SK-N-SH (cell line): Measurements from ENCODE around the gene CRB3. TPM values are rescaled to one million over a fixed set of nuclear protein-coding genes. Genes with fewer than 3 reads are reported as not detected.

Experiments
- CTCF ChIA-PET: fragments of 300-600, 350-600 bp; formaldehyde crosslinking; extraction: SDS; loops from one replicate; lab custom pipeline; 2021; lab: Yijun Ruan, JAX
- POLR2A ChIA-PET: fragments of 350-600 bp; sonication (Branson Sonifier 250); formaldehyde crosslinking; extraction: SDS; loops from one replicate; lab custom pipeline; 2020; ENCODE audit warnings: antibody characterized with exemption, inconsistent platforms; lab: Yijun Ruan, JAX
- DNase-seq: peaks from one replicate; pipeline ENCODE4 v3.0.0; 2012
- H2AFZ ChIP-seq: fragments of 200-600 bp; sonication (generic); 2 replicates; pipeline ENCODE4 v1.8.1; 2016; ENCODE audit warnings: antibody characterized with exemption, mild to moderate bottlenecking, low read depth
- H3F3A ChIP-seq: fragments of 200-600 bp; sonication (generic); replicated peaks from 2 replicates; pipeline ENCODE3; 2016; ENCODE audit warnings: antibody characterized with exemption, mild to moderate bottlenecking; ENCODE audit not compliant: insufficient read depth
- H3K27ac ChIP-seq, 2 experiments: fragments of 200-500 bp in 1 of 2; fragments of 200-600 bp in 1 of 2; sonication (Bioruptor generic) in 1 of 2; sonication (generic), shearing (Covaris generic) in 1 of 2; 2 replicates each; pipeline versions ENCODE4 v1.5.1 to v1.6.1; 2014 to 2016; ENCODE audit warnings: low read depth in 2 of 2, inconsistent platforms in 1 of 2, low read length in 1 of 2, mild to moderate bottlenecking in 1 of 2, mixed read lengths in 1 of 2
- H3K27me3 ChIP-seq: fragments of 200-600 bp; sonication (generic), shearing (Covaris generic); 2 replicates; pipeline ENCODE4 v1.6.1; 2016; ENCODE audit warnings: mixed run types; ENCODE audit not compliant: insufficient read depth
- H3K36me3 ChIP-seq, 2 experiments: fragments of 200-500 bp in 1 of 2; fragments of 200-600 bp in 1 of 2; sonication (Bioruptor generic) in 1 of 2; sonication (generic) in 1 of 2; replicated peaks in 1 of 2; 2 replicates each; pipeline versions ENCODE3 to v1.5.1; 2014 to 2016; ENCODE audit warnings: low read length in 1 of 2, mild to moderate bottlenecking in 1 of 2; ENCODE audit not compliant: insufficient read depth in 2 of 2, control insufficient read depth in 1 of 2
- H3K4me1 ChIP-seq, 2 experiments: fragments of 200-500 bp in 1 of 2; fragments of 200-600 bp in 1 of 2; sonication (Bioruptor generic) in 1 of 2; sonication (generic), shearing (Covaris generic) in 1 of 2; 2 replicates each; pipeline versions ENCODE4 v1.5.1 to v1.6.1; 2014 to 2016; ENCODE audit warnings: low read depth in 1 of 2, low read length in 1 of 2, mixed run types in 1 of 2; ENCODE audit not compliant: insufficient read depth in 2 of 2, control insufficient read depth in 1 of 2
- H3K4me2 ChIP-seq: fragments of 200-600 bp; sonication (generic), shearing (Covaris generic); 2 replicates; pipeline ENCODE4 v1.6.1; 2017; ENCODE audit warnings: mixed run types
- H3K4me3 ChIP-seq, 2 experiments: fragments of 200-500 bp in 1 of 2; fragments of 200-600 bp in 1 of 2; sonication (Bioruptor generic) in 1 of 2; sonication (generic), shearing (Covaris generic) in 1 of 2; 2 replicates each; pipeline versions ENCODE4 v1.5.1 to v1.8.1; 2014 to 2016; ENCODE audit warnings: low read depth in 2 of 2, inconsistent platforms in 1 of 2, low read length in 1 of 2, mild to moderate bottlenecking in 1 of 2, mixed read lengths in 1 of 2, moderate library complexity in 1 of 2
- H3K79me2 ChIP-seq: fragments of 200-600 bp; sonication (generic); 2 replicates; pipeline ENCODE4 v1.8.1; 2017; ENCODE audit warnings: mild to moderate bottlenecking; ENCODE audit not compliant: insufficient read depth
- H3K9ac ChIP-seq: fragments of 200-600 bp; sonication (generic); 2 replicates; pipeline ENCODE4 v1.6.1; 2017; ENCODE audit warnings: mixed run types
- H3K9me2 ChIP-seq: fragments of 200-600 bp; sonication (generic); 2 replicates; pipeline ENCODE4 v1.6.1; 2017; ENCODE audit warnings: mixed run types
- H3K9me3 ChIP-seq: fragments of 200-600 bp; sonication (generic); 2 replicates; pipeline ENCODE4 v1.6.1; 2017; ENCODE audit warnings: mixed run types, mild to moderate bottlenecking, moderate library complexity
- H4K20me1 ChIP-seq: fragments of 200-600 bp; sonication (generic); 2 replicates; pipeline ENCODE4 v1.6.1; 2017; ENCODE audit warnings: mild to moderate bottlenecking, mixed run types; ENCODE audit not compliant: insufficient read depth
- EZH2phosphoT487 ChIP-seq: fragments of 200-600 bp; sonication (generic); IDR thresholded peaks from 2 replicates; pipeline ENCODE4 v1.6.1; 2017; ENCODE audit warnings: low read depth, mixed run types, mild to moderate bottlenecking, antibody characterized with exemption, moderate library complexity, borderline replicate concordance
- GABPA ChIP-seq: IDR thresholded peaks from 2 replicates; pipeline ENCODE4 v1.4.0; 2012; ENCODE audit warnings: low read depth, mild to moderate bottlenecking
- MAX ChIP-seq: IDR thresholded peaks from 2 replicates; pipeline ENCODE4 v1.4.0; 2012; ENCODE audit warnings: low read depth
- MEF2A ChIP-seq: IDR thresholded peaks from 2 replicates; pipeline ENCODE4 v1.4.0; 2012; ENCODE audit warnings: low read depth, borderline replicate concordance
- MXI1 ChIP-seq: IDR thresholded peaks from 2 replicates; pipeline ENCODE4 v1.6.1; 2012; ENCODE audit warnings: mild to moderate bottlenecking, low read depth, low read length, improper control_type of control experiment
- PBX3 ChIP-seq: IDR thresholded peaks from 2 replicates; pipeline ENCODE4; 2012
- POLR2AphosphoS5 ChIP-seq: IDR thresholded peaks from 2 replicates; pipeline ENCODE4 v1.6.1; 2012; ENCODE audit warnings: low read depth, low read length
- RFX5 ChIP-seq: IDR thresholded peaks from 2 replicates; pipeline ENCODE4 v1.6.1; 2012; ENCODE audit warnings: mild to moderate bottlenecking, improper control_type of control experiment, low read length
- SMC3 ChIP-seq: IDR thresholded peaks from 2 replicates; pipeline ENCODE4 v1.6.1; 2012; ENCODE audit warnings: low read depth, low read length, improper control_type of control experiment
- TCF12 ChIP-seq: IDR thresholded peaks from 2 replicates; pipeline ENCODE4 v1.4.0; 2012
- TEAD4 ChIP-seq: IDR thresholded peaks from 2 replicates; pipeline ENCODE4 v1.4.0; 2012; ENCODE audit warnings: mild to moderate bottlenecking, borderline replicate concordance; ENCODE audit not compliant: insufficient read depth
- ZBTB33 ChIP-seq: IDR thresholded peaks from 2 replicates; pipeline ENCODE4 v1.4.0; 2012; ENCODE audit warnings: low read depth, borderline replicate concordance
- WGBS: methylation state at CpG from one replicate; pipeline ENCODE4 v1.1.6; 2017; ENCODE audit warnings: low lambda C conversion rate; 5-methylcytosine and 5-hydroxymethylcytosine counted together
- polyA plus RNA-seq, 3 experiments: library from polyadenylated mRNA; depleted of rRNA; stranded (reverse); fragments of >200 nt; gene quantifications; 2 replicates each; pipeline ENCODE4 v1.2.3, GENCODE V29; 2012
- small RNA-seq, 7 experiments: library from RNA; depleted of rRNA; stranded (forward); fragments of <200 nt; gene quantifications; one replicate each; pipeline ENCODE3, GENCODE V24; 2012

CRB3 gene
- polyA plus RNA-seq, 1 of the 3 experiments (the other 2 are of a cell fraction): not detected

GRCh38 chr19:6514926-6515544 lies 51.0 kb downstream of the CRB3 start:
- Histone ChIP-seq H2AFZ (no peak overlapping the region), H3K4me3 (no peak overlapping the region), H3K27me3 (no peaks in the 10 kb centered on the region), H3K4me2 (no peak overlapping the region), H3K4me1 (peaks cover 6 to 8% of the 10 kb centered on the region in 2 experiments; a peak in 1 of 4 replicates), H3K27ac (no peak overlapping the region), H3K36me3 (no peaks in the 10 kb centered on the region), H3F3A (peaks cover 7% of the 10 kb centered on the region), H3K9me3 (no peaks in the 10 kb centered on the region), H3K79me2 (no peaks in the 10 kb centered on the region), H3K9ac (no peak overlapping the region), H4K20me1 (no peaks in the 10 kb centered on the region), H3K9me2 (no peaks in the 10 kb centered on the region)
- no peak for DNase-seq
- TF ChIP-seq TEAD4: no peak
- TF ChIP-seq POLR2AphosphoS5: no peak
- TF ChIP-seq MEF2A: no peak
- TF ChIP-seq TCF12: no peak
- no peak for TF ChIP-seq RFX5
- WGBS: 89% methylated on average over 15 of the region's 15 CpGs
- ChIA-PET POLR2A (no interaction called here), CTCF (interaction anchor here (1.1 kb wide), 1 partner anchor 15 kb away, joined by 3 read pairs; no protein-coding TSS in a partner anchor)

- H3K9ac ChIP-seq: peak overlapping the region; percentile 59; the same call in 1 of the 2 replicates
These were observed 52.1 kb downstream of the CRB3 start for GRCh38 chr19:6516018-6516658.

More at GRCh38 chr19:6516018-6516658, 52.1 kb downstream of the CRB3 start:
- no peaks in the 10 kb centered on the region for H3K27me3 ChIP-seq
- no peaks in the 10 kb centered on the region for H4K20me1 ChIP-seq
- no peaks in the 10 kb centered on the region for H3K36me3 ChIP-seq
- H3K9me3 ChIP-seq: no peaks in the 10 kb centered on the region
- peaks cover 6 to 8% of the 10 kb centered on the region in 2 experiments; a peak in 1 of 4 replicates for H3K4me1 ChIP-seq
- ChIA-PET POLR2A (interaction anchor here (0.6 kb wide), 1 partner anchor 28 kb away, joined by 3 read pairs; no protein-coding TSS in a partner anchor), CTCF (interaction anchor here (0.7 to 2.9 kb wide), 22 partner anchors 10 to 477 kb away, joined by 3 to 20 read pairs (median 4); partner anchors contain the start of gene DENND1C)
- WGBS: 3% methylated on average over 20 of the region's 26 CpGs
- peak overlapping the region in 1 of 2 experiments; percentile 41; a peak in 2 of 4 replicates for H3K27ac ChIP-seq
- DNase-seq: peak; percentile 90
- H3K79me2 ChIP-seq: no peaks in the 10 kb centered on the region
- peak overlapping the region; percentile 69 for H2AFZ ChIP-seq
- H3K4me3 ChIP-seq: peak overlapping the region; percentile 57 to 66
- TF ChIP-seq PBX3: peak; percentile 82
- TF ChIP-seq GABPA: peak; percentile 36; the same call in 1 of the 2 replicates
- 0 out of 2 replicates have a peak, but pooled peaks have one; percentile 19 for TF ChIP-seq MXI1
- no peak for TF ChIP-seq ZBTB33
- no peak for TF ChIP-seq SMC3
- no peak for TF ChIP-seq MAX
- no peak for TF ChIP-seq EZH2phosphoT487
- no peak for TF ChIP-seq RFX5
- no peaks in the 10 kb centered on the region for H3K9me2 ChIP-seq
- peaks cover 7% of the 10 kb centered on the region for H3F3A ChIP-seq
- peak overlapping the region; percentile 94 for H3K4me2 ChIP-seq

Small RNA genes lying within 50 kb of the gene (small RNA-seq; reads per million reads assigned to genes)
- gene AC010503.2: 0 reads per million in 7 experiments

Other genes starting within 250 kb of the CRB3 start
- gene MLLT1, start 184.3 kb upstream of the CRB3 start, polyA plus RNA-seq (2012; rRNA removed): 12.7 and 19.0 TPM in 2 replicates
- not detected in 2 replicates for gene ACER1, start 130.7 kb upstream of the CRB3 start, polyA plus RNA-seq (2012; rRNA removed)
- 89.7 and 136 TPM in 2 replicates for gene CLPP, start 102.7 kb upstream of the CRB3 start, polyA plus RNA-seq (2012; rRNA removed)
- 37.2 and 46.0 TPM in 2 replicates for gene ALKBH7, start 91.5 kb upstream of the CRB3 start, polyA plus RNA-seq (2012; rRNA removed)
- gene PSPN, start 88.3 kb upstream of the CRB3 start, polyA plus RNA-seq (2012; rRNA removed): 0.41 and 0.59 TPM in 2 replicates
- 80.1 and 104 TPM in 2 replicates for gene GTF2F1, start 71.1 kb upstream of the CRB3 start, polyA plus RNA-seq (2012; rRNA removed)
- gene KHSRP, start 39.5 kb upstream of the CRB3 start, polyA plus RNA-seq (2012; rRNA removed): 57.1 and 96.8 TPM in 2 replicates
- gene SLC25A41, start 30.5 kb upstream of the CRB3 start, polyA plus RNA-seq (2012; rRNA removed): 0.06 and 0.12 TPM in 2 replicates
- gene SLC25A23, start 4.5 kb upstream of the CRB3 start, polyA plus RNA-seq (2012; rRNA removed): 9.4 and 10.9 TPM in 2 replicates
- gene DENND1C, start 17.5 kb downstream of the CRB3 start, polyA plus RNA-seq (2012; rRNA removed): 0.05 and 0.11 TPM in 2 replicates
- gene TUBB4A, start 38.0 kb downstream of the CRB3 start, polyA plus RNA-seq (2012; rRNA removed): 2.3 and 4.5 TPM in 2 replicates
- 9.9 and 10.7 TPM in 2 replicates for gene TNFSF9, start 66.8 kb downstream of the CRB3 start, polyA plus RNA-seq (2012; rRNA removed)
- 117 and 142 TPM in 2 replicates for gene CD70, start 126.9 kb downstream of the CRB3 start, polyA plus RNA-seq (2012; rRNA removed)
- not detected in 2 replicates for gene TNFSF14, start 205.9 kb downstream of the CRB3 start, polyA plus RNA-seq (2012; rRNA removed)